Skin epidermis (tissue), 12 donors: Measurements from ENCODE around the gene GPBP1.
"Not testable (repeated sequence)": the region's sequence is repeated elsewhere in the genome, so short reads cannot be mapped to it uniquely, and the experiment has no call there.

Experiments used
- H3K27ac ChIP-seq, 21 experiments: fragments of 200-600 bp; sonication (generic) in 11 of 21; one replicate each; pipeline ENCODE4 v1.5.0; 2020; ENCODE audit warnings: mild to moderate bottlenecking in 3 of 21, inconsistent platforms in 2 of 21, moderate library complexity in 2 of 21
- H3K4me3 ChIP-seq, 7 experiments: fragments of 200-600 bp; sonication (generic) in 2 of 7; one replicate each; pipeline ENCODE4 v1.5.0; 2020; ENCODE audit warnings: inconsistent platforms in 2 of 7, mild to moderate bottlenecking in 2 of 7, moderate library complexity in 1 of 7

GPBP1 gene

GRCh38 chr5:57173319-57174127 is at the start of gene GPBP1:
Gene GPBP1, plus strand, starts transcription at chr5:57174059. Its CDS starts 40,072 bp downstream, at chr5:57214131.
- peak within 1 kb of the TSS; percentile 62 to 99 (median 78) for H3K4me3 ChIP-seq
- peak within 1 kb of the TSS; percentile 95 to 100 (median 98) for H3K27ac ChIP-seq

- Histone ChIP-seq H3K4me3 (no peak overlapping the region), H3K27ac (no peak overlapping the region)
These were observed 45.5 kb upstream of the GPBP1 start for GRCh38 chr5:57128325-57128724.

- Histone ChIP-seq H3K4me3 (no peak overlapping the region), H3K27ac (no peak overlapping the region)
These were observed 40.3 kb upstream of the GPBP1 start for GRCh38 chr5:57133574-57133973.

- no peak overlapping the region for H3K4me3 ChIP-seq
- no peak overlapping the region for H3K27ac ChIP-seq
These were observed 36.5 kb upstream of the GPBP1 start for GRCh38 chr5:57137401-57137800.

- Histone ChIP-seq H3K27ac (no peak overlapping the region), H3K4me3 (no peak overlapping the region)
These were observed 21.5 kb upstream of the GPBP1 start for GRCh38 chr5:57152316-57152715.

- Histone ChIP-seq H3K4me3 (no peak overlapping the region), H3K27ac (no peak overlapping the region)
These were observed 18.8 kb upstream of the GPBP1 start for GRCh38 chr5:57155033-57155432.

- Histone ChIP-seq H3K4me3 (no peak overlapping the region), H3K27ac (no peak overlapping the region)
These were observed 16.7 kb upstream of the GPBP1 start for GRCh38 chr5:57157131-57157530.

GRCh38 chr5:57157666-57158065 is 16.2 kb upstream of the GPBP1 start:
- Histone ChIP-seq H3K4me3 (no peak overlapping the region), H3K27ac (no peak overlapping the region)

GRCh38 chr5:57163553-57164006 is 10.3 kb upstream of the GPBP1 start:
- no peak overlapping the region for H3K4me3 ChIP-seq
- no peak overlapping the region for H3K27ac ChIP-seq

GRCh38 chr5:57164124-57164523 is 9.7 kb upstream of the GPBP1 start:
- H3K27ac ChIP-seq: no peak overlapping the region

GRCh38 chr5:57165171-57165570 is 8.7 kb upstream of the GPBP1 start:
- H3K27ac ChIP-seq, H3K4me3 ChIP-seq: not testable (repeated sequence)

More at GRCh38 chr5:57164124-57164523, 9.7 kb upstream of the GPBP1 start:
- H3K4me3 ChIP-seq: no peak overlapping the region

GRCh38 chr5:57166276-57166675 is 7.6 kb upstream of the GPBP1 start:
- H3K27ac ChIP-seq: peak overlapping the region in 1 of 21 experiments; percentile 18
- H3K4me3 ChIP-seq: no peak overlapping the region

- Histone ChIP-seq H3K27ac (no peak overlapping the region), H3K4me3 (no peak overlapping the region)
These were observed 6.7 kb upstream of the GPBP1 start for GRCh38 chr5:57167201-57167600.

- H3K27ac ChIP-seq, H3K4me3 ChIP-seq: not testable (repeated sequence)
These were observed 3.7 kb upstream of the GPBP1 start for GRCh38 chr5:57170116-57170515.

- peak overlapping the region in 13 of 21 experiments; percentile 95 to 100 (median 99) for H3K27ac ChIP-seq
These were observed 1.9 kb upstream of the GPBP1 start for GRCh38 chr5:57171816-57172465.

GRCh38 chr5:57172466-57173318 is 1.2 kb upstream of the GPBP1 start:
- Histone ChIP-seq H3K4me3 (peak overlapping the region; percentile 62 to 99 (median 78)), H3K27ac (peak overlapping the region; percentile 52 to 100 (median 98))

More at GRCh38 chr5:57171816-57172465, 1.9 kb upstream of the GPBP1 start:
- peak overlapping the region; percentile 62 to 99 (median 78) for H3K4me3 ChIP-seq

GRCh38 chr5:57174128-57174889 is 450 bp downstream of the GPBP1 start:
- peak overlapping the region; percentile 91 to 100 (median 98) for H3K27ac ChIP-seq
- peak overlapping the region; percentile 62 to 99 (median 78) for H3K4me3 ChIP-seq

- Histone ChIP-seq H3K27ac (peak overlapping the region; percentile 91 to 100 (median 98)), H3K4me3 (peak overlapping the region; percentile 62 to 99 (median 78))
These were observed 1.1 kb downstream of the GPBP1 start for GRCh38 chr5:57174890-57175510.
